ENCODE measurements around the gene ZNF423.

The ZNF423 gene

DNA sequence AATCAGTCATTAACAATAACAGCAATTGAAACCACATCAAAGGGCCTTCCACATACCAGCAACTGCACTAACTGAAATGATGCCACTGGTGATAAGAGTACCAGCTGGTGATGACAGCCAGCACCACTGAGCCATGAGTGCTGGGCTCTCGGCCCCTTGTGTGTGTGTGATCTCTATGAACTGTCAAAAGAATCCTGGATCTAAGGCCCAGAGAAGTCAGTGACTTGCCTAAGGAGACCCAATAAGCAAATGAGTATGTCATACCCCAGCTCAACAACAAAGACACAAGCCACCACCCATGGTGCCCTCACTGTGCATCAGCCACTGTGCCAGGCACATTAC is 220.9 kb downstream of the ZNF423 start:
- no peak overlapping the region for H3K4me3 ChIP-seq (ENCODE audit: low read depth, low read length)
- TF ChIP-seq, protein P1, sequence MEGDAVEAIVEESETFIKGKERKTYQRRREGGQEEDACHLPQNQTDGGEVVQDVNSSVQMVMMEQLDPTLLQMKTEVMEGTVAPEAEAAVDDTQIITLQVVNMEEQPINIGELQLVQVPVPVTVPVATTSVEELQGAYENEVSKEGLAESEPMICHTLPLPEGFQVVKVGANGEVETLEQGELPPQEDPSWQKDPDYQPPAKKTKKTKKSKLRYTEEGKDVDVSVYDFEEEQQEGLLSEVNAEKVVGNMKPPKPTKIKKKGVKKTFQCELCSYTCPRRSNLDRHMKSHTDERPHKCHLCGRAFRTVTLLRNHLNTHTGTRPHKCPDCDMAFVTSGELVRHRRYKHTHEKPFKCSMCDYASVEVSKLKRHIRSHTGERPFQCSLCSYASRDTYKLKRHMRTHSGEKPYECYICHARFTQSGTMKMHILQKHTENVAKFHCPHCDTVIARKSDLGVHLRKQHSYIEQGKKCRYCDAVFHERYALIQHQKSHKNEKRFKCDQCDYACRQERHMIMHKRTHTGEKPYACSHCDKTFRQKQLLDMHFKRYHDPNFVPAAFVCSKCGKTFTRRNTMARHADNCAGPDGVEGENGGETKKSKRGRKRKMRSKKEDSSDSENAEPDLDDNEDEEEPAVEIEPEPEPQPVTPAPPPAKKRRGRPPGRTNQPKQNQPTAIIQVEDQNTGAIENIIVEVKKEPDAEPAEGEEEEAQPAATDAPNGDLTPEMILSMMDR (IDR thresholded peaks at IDR 0.05; ENCODE audit: borderline replicate concordance, insufficient read depth, low read depth, low read length): no peak

DNA sequence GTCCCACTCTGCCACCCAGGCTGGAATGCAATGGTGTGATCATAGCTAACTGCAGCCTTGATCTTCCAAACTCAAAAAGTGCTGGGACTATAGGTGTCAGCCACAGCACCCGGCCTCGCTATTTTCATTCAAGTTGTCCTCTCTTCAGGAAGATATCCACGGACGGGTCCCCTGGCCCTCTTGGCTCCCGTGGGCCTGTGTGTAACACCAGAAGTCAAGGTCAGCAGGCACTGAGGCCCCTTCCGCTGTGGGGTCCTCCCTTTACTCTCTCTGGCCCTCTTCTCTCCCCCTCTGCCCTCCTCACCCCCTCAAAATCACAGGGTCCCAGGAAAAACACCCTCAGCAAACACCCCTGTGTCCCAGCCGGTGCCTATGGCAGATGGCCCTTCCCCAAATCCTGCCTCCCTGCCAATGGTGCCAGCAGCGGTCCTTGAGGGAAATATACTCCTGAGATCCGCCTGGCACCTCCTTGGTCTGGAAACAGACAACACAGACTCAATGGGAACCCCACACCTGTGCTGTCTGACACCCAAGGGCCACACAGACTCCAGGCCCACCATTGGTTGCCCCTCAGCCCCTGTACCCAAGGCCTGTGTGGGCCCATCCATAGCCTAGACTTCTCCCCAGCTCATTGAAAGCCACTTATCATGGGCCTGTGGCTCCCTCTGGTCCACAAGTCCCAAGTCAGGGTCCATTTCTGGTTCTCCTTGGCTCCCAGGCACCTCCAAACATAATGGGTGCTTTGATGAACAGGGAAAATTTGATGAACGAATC is 221.5 kb downstream of the ZNF423 start:
- TF ChIP-seq, protein P1 (IDR thresholded peaks at IDR 0.05; ENCODE audit: borderline replicate concordance, insufficient read depth, low read depth, low read length): no peak
- no peak overlapping the region for H3K4me3 ChIP-seq (ENCODE audit: low read depth, low read length)

DNA sequence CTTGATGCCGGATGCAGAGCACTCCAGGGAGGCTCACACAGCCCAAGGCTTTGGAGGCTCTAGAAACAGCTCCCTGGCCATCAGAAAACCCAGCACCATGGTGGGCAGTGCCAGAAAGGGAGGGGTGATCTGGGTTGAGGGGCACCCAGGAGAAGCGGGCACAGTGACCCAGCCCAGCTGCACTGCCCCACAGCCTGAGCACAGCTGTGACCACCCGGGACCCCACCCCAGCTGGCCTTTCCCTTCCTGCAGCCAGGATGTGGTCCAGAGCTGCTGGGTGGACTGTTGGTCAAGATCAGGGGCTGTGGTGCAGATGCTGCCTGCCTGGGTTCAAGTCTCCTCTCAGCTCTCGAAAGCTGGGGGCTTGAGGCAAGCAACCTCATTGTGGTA is 223.1 kb downstream of the ZNF423 start:
- H3K4me3 ChIP-seq (ENCODE audit: low read depth, low read length): no peak overlapping the region
- TF ChIP-seq, protein P1 (IDR thresholded peaks at IDR 0.05; ENCODE audit: borderline replicate concordance, insufficient read depth, low read depth, low read length): no peak

DNA sequence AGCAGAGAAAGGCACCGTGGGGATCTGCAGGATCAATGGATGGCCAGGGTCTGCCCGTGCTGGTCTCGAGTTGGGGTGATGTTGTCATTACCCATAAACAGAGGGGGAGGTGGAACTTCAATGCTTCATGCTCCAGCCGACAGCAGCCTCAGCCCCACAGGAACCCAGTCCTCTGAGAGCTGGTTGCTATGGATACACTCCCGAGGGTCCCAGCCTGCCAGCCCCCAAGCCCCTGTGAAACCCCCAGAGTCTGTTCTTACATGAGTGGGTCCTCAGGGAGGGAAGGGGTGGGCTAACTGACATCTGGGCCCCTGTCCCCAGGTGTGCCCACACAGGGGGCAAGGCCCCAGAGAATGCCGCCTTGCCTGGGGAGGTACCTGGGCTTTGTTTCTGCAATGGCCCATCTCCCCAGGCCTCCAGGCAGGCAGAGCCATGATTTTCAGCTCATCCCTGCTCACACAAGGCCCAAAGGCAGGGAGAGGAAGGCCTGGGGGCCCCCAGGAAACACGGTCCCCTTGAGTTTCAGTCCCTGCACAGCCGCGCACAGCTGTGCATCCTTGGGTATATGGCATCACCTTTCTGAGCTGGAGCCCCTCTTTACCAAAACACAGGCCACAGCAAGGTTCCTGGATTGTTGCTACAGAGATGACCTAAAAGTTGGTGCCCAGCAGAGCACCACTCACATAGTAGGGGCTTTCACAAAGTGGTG is 223.7 kb downstream of the ZNF423 start:
- no peak overlapping the region for H3K4me3 ChIP-seq (ENCODE audit: low read depth, low read length)
- TF ChIP-seq, protein P1 (IDR thresholded peaks at IDR 0.05; ENCODE audit: borderline replicate concordance, insufficient read depth, low read depth, low read length): no peak

DNA sequence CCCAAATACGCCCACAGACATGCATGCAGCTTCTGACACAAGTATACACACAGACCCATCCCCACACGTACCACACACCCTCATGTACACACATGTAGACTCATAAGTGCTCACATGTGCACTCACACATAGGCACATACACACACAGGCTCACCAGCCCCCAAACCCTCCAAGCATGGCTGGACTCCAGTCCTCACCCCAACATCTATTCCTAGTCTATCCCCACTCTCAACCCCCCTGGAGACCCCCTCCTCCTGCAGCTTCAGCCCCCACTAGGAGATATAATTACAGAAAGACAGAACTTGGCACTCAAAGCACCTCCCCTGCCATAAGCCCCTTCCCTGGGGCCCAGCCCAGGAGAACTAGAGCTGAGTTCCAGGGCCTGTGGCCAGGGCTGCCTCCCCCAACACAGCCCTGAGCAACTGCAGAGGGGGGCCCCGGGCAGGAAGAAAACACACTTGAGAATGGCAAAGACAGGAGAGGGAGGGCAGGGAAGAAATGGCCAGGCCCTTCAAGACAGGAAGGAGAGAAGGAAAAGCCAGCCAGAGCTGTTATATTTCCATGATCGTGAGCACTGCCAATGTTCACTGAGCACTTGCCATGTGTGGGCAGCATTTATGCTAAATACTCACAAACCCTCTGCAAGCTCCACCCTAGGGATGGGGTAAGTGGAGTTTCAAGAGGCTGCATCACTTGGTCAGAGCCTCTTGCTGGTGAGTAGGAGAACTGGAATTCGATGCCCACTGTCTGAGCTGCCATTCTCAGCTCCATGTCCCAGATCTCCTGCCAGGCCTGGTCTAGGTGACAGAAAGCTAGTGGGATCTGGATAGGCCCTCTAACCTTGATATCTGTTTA is 224.5 kb downstream of the ZNF423 start:
- no peak overlapping the region for H3K4me3 ChIP-seq (ENCODE audit: low read depth, low read length)
- TF ChIP-seq, protein P1 (IDR thresholded peaks at IDR 0.05; ENCODE audit: borderline replicate concordance, insufficient read depth, low read depth, low read length): no peak

DNA sequence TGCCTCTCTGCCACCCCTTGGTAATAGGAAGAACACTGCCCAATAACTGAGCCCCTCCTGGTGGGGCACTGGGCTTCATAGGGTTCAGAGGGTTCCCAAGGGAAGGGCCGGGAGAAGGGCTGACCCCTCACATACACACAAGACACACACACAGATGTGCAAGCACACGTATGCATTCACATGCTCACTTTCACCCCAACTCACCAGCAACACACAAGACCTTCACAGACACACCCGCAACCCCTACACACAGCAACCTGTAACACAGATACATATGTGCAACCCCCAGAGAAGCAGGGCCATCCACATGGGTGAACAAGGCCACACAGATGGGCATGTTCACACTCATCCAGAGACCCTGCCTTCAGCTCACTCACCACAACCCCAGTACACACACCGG is 225.1 kb downstream of the ZNF423 start:
- TF ChIP-seq, protein P1 (IDR thresholded peaks at IDR 0.05; ENCODE audit: borderline replicate concordance, insufficient read depth, low read depth, low read length): no peak

More for the DNA sequence above, 225.1 kb downstream of the ZNF423 start:
- H3K4me3 ChIP-seq (ENCODE audit: low read depth, low read length): no peak overlapping the region

Data from GM12875 (cell line).